Activated CD8-positive, alpha-beta T cell treated with anti-CD3 and anti-CD28 coated beads for 36 hours (primary cell): ENCODE results near the gene TYW1B. TPM values are rescaled to one million over a fixed set of nuclear protein-coding genes. Genes with fewer than 3 reads are reported as not detected.
"Not testable (repeated sequence)": the region's sequence is repeated elsewhere in the genome, so short reads cannot be mapped to it uniquely, and the experiment has no call there.

ENCODE experiments used
- ATAC-seq: fragments of 200-7000 bp; cut with Tn5 transposase; one replicate; pipeline ENCODE4 v1.10.0; 2021; ENCODE audit warnings: mild to moderate bottlenecking, moderate library complexity
- CTCF ChIA-PET: fragments of 350-600 bp; sonication (Branson Sonifier 250); formaldehyde crosslinking; loops from one replicate; lab custom pipeline; 2021; ENCODE audit warnings: antibody characterized with exemption; lab: Charles Lee
- POLR2A ChIA-PET: fragments of 350-600 bp; sonication (Branson Sonifier 250); formaldehyde crosslinking; loops from one replicate; lab custom pipeline; 2021; ENCODE audit warnings: antibody characterized with exemption; lab: Charles Lee
- DNase-seq: peaks from one replicate; pipeline ENCODE4 v3.0.0-alpha.2; 2020
- H3K27ac Mint-ChIP-seq: one replicate; pipeline ENCODE4 v1.8.0; 2021; ENCODE audit warnings: mild to moderate bottlenecking, mixed read lengths
- H3K27me3 Mint-ChIP-seq: one replicate; pipeline ENCODE4 v1.8.0; 2021; ENCODE audit warnings: mixed read lengths
- H3K36me3 Mint-ChIP-seq: one replicate; pipeline ENCODE4 v1.8.0; 2021; ENCODE audit warnings: low read depth, mixed read lengths
- H3K4me1 Mint-ChIP-seq: one replicate; pipeline ENCODE4 v1.8.0; 2021; ENCODE audit warnings: low read depth, mixed read lengths
- H3K4me3 Mint-ChIP-seq: one replicate; pipeline ENCODE4 v1.8.0; 2021; ENCODE audit warnings: mild to moderate bottlenecking, moderate library complexity, mixed read lengths
- H3K9me3 Mint-ChIP-seq: one replicate; pipeline ENCODE4 v1.8.0; 2021; ENCODE audit warnings: mixed read lengths
- CTCF ChIP-seq: fragments of 200-600 bp; IDR thresholded peaks from one replicate; pipeline ENCODE4 v1.8.0; 2022; ENCODE audit warnings: antibody characterized with exemption, mild to moderate bottlenecking
- intact Hi-C: fragments of 100-400 bp; cut with micrococcal nuclease; formaldehyde crosslinking; loops from one replicate; pipeline ENCODE4 v1.10.0; 2022
- total RNA-seq, 2 experiments: library from RNA; stranded (reverse); gene quantifications; one replicate each; pipeline ENCODE4 v1.2.3, GENCODE V29; 2021

TYW1B gene
- total RNA-seq, 2 experiments from 2014 or later = 1.6 to 1.8 TPM

GRCh38 chr7:72793791-72794190 lies 34.2 kb downstream of the TYW1B start:
- ChIA-PET POLR2A (no interaction called here), CTCF (no interaction called here)

GRCh38 chr7:72790698-72791060 lies 37.3 kb downstream of the TYW1B start:
- DNase-seq, intact Hi-C loops, H3K9me3 Mint-ChIP-seq, H3K27ac Mint-ChIP-seq, H3K4me1 Mint-ChIP-seq, ATAC-seq, POLR2A ChIA-PET, CTCF ChIA-PET, H3K36me3 Mint-ChIP-seq, H3K27me3 Mint-ChIP-seq, H3K4me3 Mint-ChIP-seq: not testable (repeated sequence)

More at GRCh38 chr7:72793791-72794190, 34.2 kb downstream of the TYW1B start:
- Mint-ChIP-seq H3K4me3 (no peak overlapping the region), H3K27me3 (no peaks in the 10 kb centered on the region), H3K4me1 (no peaks in the 10 kb centered on the region), H3K9me3 (peaks cover 8% of the 10 kb centered on the region), H3K27ac (no peak overlapping the region), H3K36me3 (peaks cover 18% of the 10 kb centered on the region)
- intact Hi-C loops = no loop called here
- no peak for ATAC-seq
- no peak for DNase-seq
- no peak for TF ChIP-seq CTCF

GRCh38 chr7:72790048-72790697 lies 37.8 kb downstream of the TYW1B start:
- H3K9me3 Mint-ChIP-seq, H3K27ac Mint-ChIP-seq, intact Hi-C loops, H3K4me1 Mint-ChIP-seq, CTCF ChIA-PET, H3K36me3 Mint-ChIP-seq, ATAC-seq, H3K4me3 Mint-ChIP-seq, DNase-seq, H3K27me3 Mint-ChIP-seq, POLR2A ChIA-PET: not testable (repeated sequence)

- no peak overlapping the region for H3K27ac Mint-ChIP-seq
- intact Hi-C loops = no loop called here
- no peaks in the 10 kb centered on the region for H3K4me1 Mint-ChIP-seq
- ATAC-seq (no peak), DNase-seq (no peak)
- H3K9me3 Mint-ChIP-seq = no peaks in the 10 kb centered on the region
- H3K36me3 Mint-ChIP-seq = peaks cover 3% of the 10 kb centered on the region
- H3K4me3 Mint-ChIP-seq = no peak overlapping the region
- POLR2A ChIA-PET = no interaction called here
- no peak for TF ChIP-seq CTCF
- CTCF ChIA-PET = interaction anchor here (1.4 kb wide), 1 partner anchor 14 kb away, joined by 3 read pairs; no protein-coding TSS in a partner anchor
- no peaks in the 10 kb centered on the region for H3K27me3 Mint-ChIP-seq
These were observed 42.6 kb downstream of the TYW1B start for GRCh38 chr7:72785166-72785955.

- H3K4me1 Mint-ChIP-seq, intact Hi-C loops, DNase-seq, H3K27me3 Mint-ChIP-seq, POLR2A ChIA-PET, H3K36me3 Mint-ChIP-seq, H3K4me3 Mint-ChIP-seq, ATAC-seq, H3K9me3 Mint-ChIP-seq, H3K27ac Mint-ChIP-seq, CTCF ChIA-PET: not testable (repeated sequence)
These were observed 44.2 kb downstream of the TYW1B start for GRCh38 chr7:72783601-72784370.

- Mint-ChIP-seq H3K27ac (no peak overlapping the region), H3K4me1 (no peaks in the 10 kb centered on the region), H3K36me3 (peaks cover 6% of the 10 kb centered on the region), H3K27me3 (no peaks in the 10 kb centered on the region), H3K9me3 (no peaks in the 10 kb centered on the region), H3K4me3 (no peak overlapping the region)
- intact Hi-C loops = no loop called here
- ATAC-seq (no peak), DNase-seq (no peak)
- POLR2A ChIA-PET = no interaction called here
- CTCF ChIA-PET = no interaction called here
- TF ChIP-seq CTCF = no peak
These were observed 46.4 kb downstream of the TYW1B start for GRCh38 chr7:72781631-72782030.
